Adrenal gland (tissue), 19 donors: ENCODE measurements around the gene BLTP1. TPM values are rescaled to one million over a fixed set of nuclear protein-coding genes. Genes with fewer than 3 reads are reported as not detected.
"Not testable (repeated sequence)": the region's sequence is repeated elsewhere in the genome, so short reads cannot be mapped to it uniquely, and the experiment has no call there.

ENCODE experiments used
- DNase-seq, 7 donors: peaks; one replicate each; pipeline ENCODE4 v3.0.0-alpha.2; 2019 to 2020
- H3K27ac ChIP-seq, 5 donors: fragments of 200-600 bp; sonication (generic) in 4 of 5; 1 replicate in 3 of 5; 2 replicates in 2 of 5; pipeline versions ENCODE4 v1.5.1 to v1.8.0; 2016 to 2020; ENCODE audit warnings: mild to moderate bottlenecking in 1 of 5
- H3K27me3 ChIP-seq: fragments of 200-600 bp; 2 replicates; pipeline ENCODE4 v1.8.0; 2021
- H3K36me3 ChIP-seq, 2 donors: fragments of 200-600 bp; replicated peaks in 1 of 2; 1 replicate in 1 of 2; 2 replicates in 1 of 2; pipeline versions ENCODE4 v1.5.1 to v1.8.0; 2018 to 2022
- H3K4me1 ChIP-seq, 2 donors: fragments of 200-600 bp; replicated peaks in 1 of 2; 1 replicate in 1 of 2; 2 replicates in 1 of 2; pipeline versions ENCODE4 v1.5.1 to v1.8.0; 2018 to 2021
- H3K4me3 ChIP-seq, 4 donors: fragments of 200-600 bp; sonication (generic) in 3 of 4; one replicate each; pipeline ENCODE4 v1.5.1; 2016 to 2018
- H3K9me3 ChIP-seq, 3 donors: fragments of 200-600 bp; sonication (generic) in 1 of 3; replicated peaks in 1 of 3; 1 replicate in 2 of 3; 2 replicates in 1 of 3; pipeline versions ENCODE4 v1.5.1 to v1.8.0; 2016 to 2021
- POLR2A ChIP-seq, 2 donors: fragments of 450-650 bp; IDR thresholded peaks; one replicate each; pipeline ENCODE4 v1.6.1; 2017; ENCODE audit warnings: antibody characterized with exemption in 2 of 2, mild to moderate bottlenecking in 2 of 2, moderate library complexity in 1 of 2
- WGBS, 4 donors: extraction: QIAGEN DNeasy Blood & Tissue Kit in 2 of 4; methylation state at CpG; one replicate each; pipeline versions ENCODE4 v1.1.5 to v1.1.7; 2013 to 2017; 5-methylcytosine and 5-hydroxymethylcytosine counted together
- intact Hi-C, 2 donors: fragments of 100-400 bp; cut with DNase I; formaldehyde crosslinking; loops; one replicate each; pipeline versions ENCODE4 v1.14.1 to v1.15.0; 2022 to 2023
- long read RNA-seq, 10 donors: library from polyadenylated mRNA in 3 of 10; unstranded in 2 of 10; stranded (forward) in 1 of 10; transcript quantifications; one replicate each; pipeline ENCODE4 v2.0.0 and lab custom pipeline, GENCODE V29; 2021 to 2026
- polyA plus RNA-seq, 3 donors: library from polyadenylated mRNA; stranded (reverse); fragments of 200-250 nt in 2 of 3; fragments of 350-450 nt in 1 of 3; fragmentation: Illumina TruSeq in 1 of 3; extraction: RNeasy Lipid Tissue Mini Kit (QIAGEN cat#74804) in 1 of 3; gene quantifications; one replicate each; pipeline ENCODE4 v1.2.3, GENCODE V29; 2013 to 2014
- total RNA-seq, 9 donors: library from RNA; depleted of rRNA in 4 of 9; stranded (reverse); fragments of >200 nt in 4 of 9; fragments of 120-200 nt in 1 of 9; fragmentation: NEBNext Ultra II Directional in 1 of 9; extraction: Animal tissue kit (Norgen Biotek cat#: 25700) in 1 of 9; gene quantifications; one replicate each; pipeline versions ENCODE4 v1.1.0 to v1.2.4, GENCODE V29; 2013 to 2023
- TF ChIP-seq, protein P1 (sequence below), 6 experiments: fragments of 450-650 bp in 4 of 6; fragments of 200-600 bp in 2 of 6; sonication (generic) in 1 of 6; IDR thresholded peaks; 1 replicate in 5 of 6; 2 replicates in 1 of 6; pipeline versions ENCODE4 v1.5.1 to v1.8.0; 2016 to 2021; ENCODE audit warnings: antibody characterized with exemption in 6 of 6, mild to moderate bottlenecking in 2 of 6, moderate library complexity in 1 of 6
- donor health status: healthy with polysubstance abuse.
- donor health status: Bipolar disorder and iron deficiency.
- donor health status: DM: yes; HTN: yes; CAD: no.
- donor health status: DM: no; HTN: no; CAD: no.
- donor health status: DM: no; HTN: no; CAD: no.
- donor health status: DM: yes; HTN: yes; CAD: no.

Gene BLTP1, protein sequence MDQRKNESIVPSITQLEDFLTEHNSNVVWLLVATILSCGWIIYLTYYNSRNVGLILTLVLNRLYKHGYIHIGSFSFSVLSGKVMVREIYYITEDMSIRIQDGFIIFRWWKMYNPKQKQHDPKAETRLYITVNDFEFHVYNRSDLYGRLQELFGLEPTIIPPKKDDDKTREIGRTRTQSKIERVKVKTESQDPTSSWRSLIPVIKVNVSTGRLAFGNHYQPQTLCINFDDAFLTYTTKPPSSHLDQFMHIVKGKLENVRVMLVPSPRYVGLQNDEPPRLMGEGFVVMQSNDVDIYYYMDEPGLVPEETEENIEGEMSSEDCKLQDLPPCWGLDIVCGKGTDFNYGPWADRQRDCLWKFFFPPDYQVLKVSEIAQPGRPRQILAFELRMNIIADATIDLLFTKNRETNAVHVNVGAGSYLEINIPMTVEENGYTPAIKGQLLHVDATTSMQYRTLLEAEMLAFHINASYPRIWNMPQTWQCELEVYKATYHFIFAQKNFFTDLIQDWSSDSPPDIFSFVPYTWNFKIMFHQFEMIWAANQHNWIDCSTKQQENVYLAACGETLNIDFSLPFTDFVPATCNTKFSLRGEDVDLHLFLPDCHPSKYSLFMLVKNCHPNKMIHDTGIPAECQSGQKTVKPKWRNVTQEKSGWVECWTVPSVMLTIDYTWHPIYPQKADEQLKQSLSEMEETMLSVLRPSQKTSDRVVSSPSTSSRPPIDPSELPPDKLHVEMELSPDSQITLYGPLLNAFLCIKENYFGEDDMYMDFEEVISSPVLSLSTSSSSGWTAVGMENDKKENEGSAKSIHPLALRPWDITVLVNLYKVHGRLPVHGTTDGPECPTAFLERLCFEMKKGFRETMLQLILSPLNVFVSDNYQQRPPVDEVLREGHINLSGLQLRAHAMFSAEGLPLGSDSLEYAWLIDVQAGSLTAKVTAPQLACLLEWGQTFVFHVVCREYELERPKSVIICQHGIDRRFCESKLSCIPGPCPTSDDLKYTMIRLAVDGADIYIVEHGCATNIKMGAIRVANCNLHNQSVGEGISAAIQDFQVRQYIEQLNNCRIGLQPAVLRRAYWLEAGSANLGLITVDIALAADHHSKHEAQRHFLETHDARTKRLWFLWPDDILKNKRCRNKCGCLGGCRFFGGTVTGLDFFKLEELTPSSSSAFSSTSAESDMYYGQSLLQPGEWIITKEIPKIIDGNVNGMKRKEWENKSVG (N-terminal part only)
- total RNA-seq (100 to 1,000 TPM in 3 of 9 donors, 10 to 100 TPM in 6; 49.1 to 112 (median 75.0) TPM), polyA plus RNA-seq (10 to 100 TPM; 20.2 to 40.3 (median 27.6) TPM)
- long read RNA-seq, donor 1, result 0 reads
- long read RNA-seq, donor 2, partial matches to known transcripts, result 9 of 11 reads
- long read RNA-seq, donor 2, other reads (novel, unspliced or antisense), result 0 of 11 reads
- long read RNA-seq, donor 3, partial matches to known transcripts, result 8 of 8 reads
- long read RNA-seq, donor 3, other reads (novel, unspliced or antisense), result 0 of 8 reads
- long read RNA-seq, donor 4, partial matches to known transcripts, result 2 of 2 reads
- long read RNA-seq, donor 4, other reads (novel, unspliced or antisense), result 0 of 2 reads
- long read RNA-seq, donor 5, partial matches to known transcripts, result 4 of 6 reads
- long read RNA-seq, donor 5, other reads (novel, unspliced or antisense), result 2 of 6 reads
- long read RNA-seq, donor 6, partial matches to known transcripts, result 8 of 9 reads
- long read RNA-seq, donor 6, other reads (novel, unspliced or antisense), result 1 of 9 reads
- long read RNA-seq, donor 7, partial matches to known transcripts, result 8 of 8 reads
- long read RNA-seq, donor 7, other reads (novel, unspliced or antisense), result 0 of 8 reads
- long read RNA-seq, donor 8, partial matches to known transcripts, result 11 of 11 reads
- long read RNA-seq, donor 8, other reads (novel, unspliced or antisense), result 0 of 11 reads
- long read RNA-seq, donor 9, partial matches to known transcripts, result 9 of 9 reads
- long read RNA-seq, donor 9, other reads (novel, unspliced or antisense), result 0 of 9 reads
- long read RNA-seq, donor 10, result 0 reads

DNA sequence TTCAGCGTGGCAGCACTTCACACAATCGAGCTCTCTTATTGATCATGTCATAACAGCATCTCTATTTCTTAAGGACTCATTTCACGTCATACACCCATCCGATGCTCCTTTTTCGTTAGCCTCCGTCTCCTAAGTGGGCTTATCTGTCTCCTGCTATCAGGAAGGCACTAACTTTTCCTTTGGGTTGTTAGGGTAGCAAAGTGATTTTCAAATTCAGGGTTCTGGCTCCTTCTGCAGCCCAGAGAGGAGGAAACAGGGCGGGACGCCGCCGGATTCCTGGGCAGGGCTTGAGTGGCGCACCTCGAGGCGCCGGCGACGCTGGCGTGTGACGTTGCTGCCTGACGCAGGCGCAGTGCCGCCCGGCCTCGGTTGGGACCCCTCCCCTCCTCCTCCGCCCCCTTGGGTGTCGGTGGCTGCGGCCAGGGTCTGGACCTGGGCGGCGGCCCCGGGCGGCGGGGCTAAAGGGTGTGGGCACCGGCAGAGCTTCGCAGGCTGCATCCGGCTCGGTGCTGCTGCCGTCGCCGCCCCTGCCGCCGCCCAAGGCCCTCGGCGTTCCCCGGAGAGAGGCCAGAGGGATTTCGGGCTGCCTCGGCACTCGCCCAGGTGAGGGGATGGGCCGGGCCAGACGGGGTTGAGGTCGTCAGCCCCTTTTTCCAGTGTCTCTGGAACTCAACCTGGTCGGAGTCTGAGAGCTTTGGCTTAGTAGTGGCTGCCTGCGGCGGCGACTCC lies at the start of gene BLTP1:
Gene BLTP1, plus strand, starts transcription at position 350 of the 729 bp plus-strand sequence. CDS start 18,317 bp downstream, outside the sequence.
- Histone ChIP-seq H3K36me3 (peaks cover 0 to 6% of the 10 kb centered on the region in 2 donors), H3K4me3 (peak within 1 kb of the TSS; percentile 52 to 86 (median 84)), H3K9me3 (no peaks in the 10 kb centered on the region), H3K27ac (peak within 1 kb of the TSS; percentile 54 to 94 (median 92)), H3K27me3 (no peaks in the 10 kb centered on the region), H3K4me1 (peaks cover 0 to 19% of the 10 kb centered on the region in 2 donors)
- WGBS, 4 donors, result 0 to 3% (median 1%) methylated on average over 8 to 53 of the region's 53 CpGs
- TF ChIP-seq, protein P1, sequence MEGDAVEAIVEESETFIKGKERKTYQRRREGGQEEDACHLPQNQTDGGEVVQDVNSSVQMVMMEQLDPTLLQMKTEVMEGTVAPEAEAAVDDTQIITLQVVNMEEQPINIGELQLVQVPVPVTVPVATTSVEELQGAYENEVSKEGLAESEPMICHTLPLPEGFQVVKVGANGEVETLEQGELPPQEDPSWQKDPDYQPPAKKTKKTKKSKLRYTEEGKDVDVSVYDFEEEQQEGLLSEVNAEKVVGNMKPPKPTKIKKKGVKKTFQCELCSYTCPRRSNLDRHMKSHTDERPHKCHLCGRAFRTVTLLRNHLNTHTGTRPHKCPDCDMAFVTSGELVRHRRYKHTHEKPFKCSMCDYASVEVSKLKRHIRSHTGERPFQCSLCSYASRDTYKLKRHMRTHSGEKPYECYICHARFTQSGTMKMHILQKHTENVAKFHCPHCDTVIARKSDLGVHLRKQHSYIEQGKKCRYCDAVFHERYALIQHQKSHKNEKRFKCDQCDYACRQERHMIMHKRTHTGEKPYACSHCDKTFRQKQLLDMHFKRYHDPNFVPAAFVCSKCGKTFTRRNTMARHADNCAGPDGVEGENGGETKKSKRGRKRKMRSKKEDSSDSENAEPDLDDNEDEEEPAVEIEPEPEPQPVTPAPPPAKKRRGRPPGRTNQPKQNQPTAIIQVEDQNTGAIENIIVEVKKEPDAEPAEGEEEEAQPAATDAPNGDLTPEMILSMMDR (IDR thresholded peaks at IDR 0.05), result no peak
- TF ChIP-seq POLR2A (IDR thresholded peaks at IDR 0.05), result peak; percentile 25 to 71
- DNase-seq, result peak; percentile 84 to 93 (median 89)
- intact Hi-C loops, result no loop called here

DNA sequence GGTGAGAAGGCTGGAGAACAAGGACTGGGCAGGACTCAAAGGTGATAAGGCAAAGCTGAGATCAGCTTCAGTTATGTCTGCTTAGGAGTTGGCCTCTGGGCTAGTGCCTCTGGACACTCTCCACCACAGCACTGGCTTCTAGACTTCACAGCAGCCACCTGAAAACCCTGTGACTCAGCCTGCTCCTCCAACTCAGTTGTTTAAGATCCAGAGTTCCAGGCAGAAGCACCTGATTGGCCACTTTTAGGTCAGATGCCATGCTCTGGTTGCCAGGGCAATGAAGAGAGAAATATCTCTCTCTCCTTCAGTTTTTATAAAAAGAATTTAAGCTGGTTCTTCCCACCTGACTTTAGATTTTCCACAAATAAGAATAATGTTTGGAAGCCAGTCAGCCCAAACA lies 47.9 kb upstream of the BLTP1 start:
- intact Hi-C loops, result no loop called here
- H3K9me3 ChIP-seq, result no peaks in the 10 kb centered on the region
- TF ChIP-seq, protein P1 (IDR thresholded peaks at IDR 0.05), result no peak
- no peak for TF ChIP-seq POLR2A (IDR thresholded peaks at IDR 0.05)
- no peaks in the 10 kb centered on the region for H3K4me1 ChIP-seq
- no peaks in the 10 kb centered on the region for H3K27me3 ChIP-seq
- no peak for DNase-seq
- no peak overlapping the region for H3K27ac ChIP-seq
- H3K4me3 ChIP-seq, result no peak overlapping the region
- no peaks in the 10 kb centered on the region for H3K36me3 ChIP-seq

DNA sequence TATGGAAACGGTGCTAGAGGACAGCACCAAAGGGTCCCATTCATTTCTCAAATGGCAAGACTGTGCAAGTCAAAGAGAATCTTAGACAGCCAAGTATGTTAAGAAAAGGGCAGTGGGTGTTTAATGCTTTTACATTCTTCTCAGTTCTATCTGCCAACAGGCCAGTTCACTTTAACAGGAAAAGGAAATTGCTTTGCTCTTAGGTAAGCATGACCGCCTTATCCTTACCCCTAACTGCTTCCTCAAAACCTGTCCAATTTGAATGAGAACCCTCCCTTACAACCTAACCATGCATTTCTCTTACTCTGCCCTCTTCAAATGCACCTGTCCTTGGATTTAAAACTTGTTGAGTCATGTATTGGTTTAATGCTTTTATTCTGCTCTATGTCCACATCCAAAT lies 44.5 kb upstream of the BLTP1 start:
- Histone ChIP-seq H3K27me3 (no peaks in the 10 kb centered on the region), H3K9me3 (no peaks in the 10 kb centered on the region), H3K36me3 (no peaks in the 10 kb centered on the region), H3K4me1 (no peaks in the 10 kb centered on the region), H3K27ac (no peak overlapping the region), H3K4me3 (no peak overlapping the region)
- DNase-seq, result no peak
- no peak for TF ChIP-seq POLR2A (IDR thresholded peaks at IDR 0.05)
- TF ChIP-seq, protein P1 (IDR thresholded peaks at IDR 0.05), result no peak
- intact Hi-C loops, result no loop called here
- WGBS, 4 donors, result 69 to 74% (median 71%) methylated on average over 2 of the region's 2 CpGs

DNA sequence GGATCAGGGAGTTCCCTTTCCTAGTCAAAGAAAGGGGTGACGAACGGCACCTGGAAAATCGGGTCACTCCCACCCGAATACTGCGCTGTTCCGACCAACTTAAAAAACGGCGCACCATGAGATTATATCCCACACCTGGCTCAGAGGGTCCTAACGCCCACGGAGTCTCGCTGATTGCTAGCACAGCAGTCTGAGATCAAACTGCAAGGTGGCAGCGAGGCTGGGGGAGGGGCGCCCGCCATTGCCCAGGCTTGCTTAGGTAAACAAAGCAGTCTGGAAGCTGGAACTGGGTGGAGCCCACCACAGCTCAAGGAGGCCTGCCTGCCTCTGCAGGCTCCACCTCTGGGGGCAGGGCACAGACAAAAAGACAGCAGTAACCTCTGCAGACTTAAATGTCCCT lies 41.8 kb upstream of the BLTP1 start:
- 87 to 93% (median 90%) methylated on average over 11 to 13 of the region's 14 CpGs for WGBS, 4 donors
- H3K4me3 ChIP-seq, H3K27me3 ChIP-seq, DNase-seq, H3K4me1 ChIP-seq, intact Hi-C loops, H3K36me3 ChIP-seq, H3K9me3 ChIP-seq, H3K27ac ChIP-seq: not testable (repeated sequence)
